IPS DF 6.9 (cell line): ENCODE data around the gene SFMBT2.

Experiments
- DNase-seq: peaks from one replicate; pipeline ENCODE4 v3.0.0-alpha.2; 2013; ENCODE audit warnings: low read depth, low spot score
- H3K27ac ChIP-seq: one replicate; pipeline ENCODE4 v1.5.1; 2013; ENCODE audit warnings: low read length, control low read depth
- H3K27me3 ChIP-seq: 2 replicates; pipeline ENCODE4 v1.6.1; 2013; ENCODE audit warnings: mild to moderate bottlenecking, low read length; ENCODE audit not compliant: control insufficient read depth, insufficient read depth
- H3K36me3 ChIP-seq: 2 replicates; pipeline ENCODE4 v1.6.1; 2013; ENCODE audit warnings: low read length; ENCODE audit not compliant: control insufficient read depth, insufficient read depth
- H3K4me1 ChIP-seq: 2 replicates; pipeline ENCODE4 v1.6.1; 2013; ENCODE audit warnings: low read length; ENCODE audit not compliant: control insufficient read depth, insufficient read depth
- H3K4me3 ChIP-seq: 2 replicates; pipeline ENCODE4 v1.5.1; 2013; ENCODE audit warnings: mild to moderate bottlenecking, low read length
- H3K9me3 ChIP-seq: 2 replicates; pipeline ENCODE4 v1.6.1; 2013; ENCODE audit warnings: low read length, inconsistent platforms; ENCODE audit not compliant: control insufficient read depth, insufficient read depth
- WGBS: extraction: QIAGEN DNeasy Blood & Tissue Kit; methylation state at CpG from one replicate; pipeline ENCODE4 v1.1.7; 2013; ENCODE audit warnings: mixed read lengths, missing lambda C conversion rate; ENCODE audit not compliant: insufficient read length, insufficient coverage; 5-methylcytosine and 5-hydroxymethylcytosine counted together

SFMBT2 gene

GRCh38 chr10:7411671-7412128 is 866 bp upstream of the SFMBT2 start:
- no CpG with 5 or more reads among the region's 38 CpGs for WGBS
- H3K27ac ChIP-seq: no peak overlapping the region
- H3K36me3 ChIP-seq: no peaks in the 10 kb centered on the region
- no peaks in the 10 kb centered on the region for H3K9me3 ChIP-seq
- peaks cover 19% of the 10 kb centered on the region for H3K27me3 ChIP-seq
- peak overlapping the region; percentile 53; the same call in 1 of the 2 replicates for H3K4me3 ChIP-seq
- peaks cover 6% of the 10 kb centered on the region for H3K4me1 ChIP-seq
- DNase-seq: no peak

GRCh38 chr10:7410301-7410861 is 453 bp downstream of the SFMBT2 start:
- peaks cover 19% of the 10 kb centered on the region for H3K27me3 ChIP-seq
- no peak overlapping the region for H3K27ac ChIP-seq
- H3K4me1 ChIP-seq: peaks cover 7% of the 10 kb centered on the region
- WGBS: no CpG with 5 or more reads among the region's 43 CpGs
- DNase-seq: no peak
- H3K4me3 ChIP-seq: peak overlapping the region; percentile 49; the same call in 1 of the 2 replicates
- H3K9me3 ChIP-seq: no peaks in the 10 kb centered on the region
- H3K36me3 ChIP-seq: no peaks in the 10 kb centered on the region

- Histone ChIP-seq H3K4me3 (peak overlapping the region; percentile 49; the same call in 1 of the 2 replicates), H3K4me1 (peaks cover 7% of the 10 kb centered on the region), H3K36me3 (no peaks in the 10 kb centered on the region), H3K9me3 (no peaks in the 10 kb centered on the region), H3K27ac (no peak overlapping the region), H3K27me3 (peaks cover 19% of the 10 kb centered on the region)
- DNase-seq: no peak
- no CpG with 5 or more reads among the region's 15 CpGs for WGBS
Measured at GRCh38 chr10:7409732-7410168, 1.1 kb downstream of the SFMBT2 start.

- Histone ChIP-seq H3K9me3 (no peaks in the 10 kb centered on the region), H3K27ac (no peak overlapping the region), H3K27me3 (peaks cover 19% of the 10 kb centered on the region), H3K36me3 (no peaks in the 10 kb centered on the region), H3K4me1 (peaks cover 7% of the 10 kb centered on the region), H3K4me3 (peak overlapping the region; percentile 49; the same call in 1 of the 2 replicates)
- DNase-seq: no peak
- WGBS: no CpG with 5 or more reads among the region's 38 CpGs
Measured at GRCh38 chr10:7409045-7409731, 1.6 kb downstream of the SFMBT2 start.

GRCh38 chr10:7408291-7409044 is 2.4 kb downstream of the SFMBT2 start:
- Histone ChIP-seq H3K36me3 (no peaks in the 10 kb centered on the region), H3K27ac (no peak overlapping the region), H3K4me1 (peaks cover 7% of the 10 kb centered on the region), H3K9me3 (no peaks in the 10 kb centered on the region), H3K4me3 (peak overlapping the region; percentile 49; the same call in 1 of the 2 replicates), H3K27me3 (peaks cover 15% of the 10 kb centered on the region)
- no peak for DNase-seq
- no CpG with 5 or more reads among the region's 65 CpGs for WGBS

- peaks cover 15% of the 10 kb centered on the region for H3K27me3 ChIP-seq
- WGBS: no CpG with 5 or more reads among the region's 77 CpGs
- no peaks in the 10 kb centered on the region for H3K36me3 ChIP-seq
- peak overlapping the region; percentile 49; the same call in 1 of the 2 replicates for H3K4me3 ChIP-seq
- H3K27ac ChIP-seq: no peak overlapping the region
- H3K4me1 ChIP-seq: peaks cover 7% of the 10 kb centered on the region
- DNase-seq: no peak
- H3K9me3 ChIP-seq: no peaks in the 10 kb centered on the region
Measured at GRCh38 chr10:7407368-7408290, 3.2 kb downstream of the SFMBT2 start.

GRCh38 chr10:7406712-7407333 is 4.0 kb downstream of the SFMBT2 start:
- H3K9me3 ChIP-seq: no peaks in the 10 kb centered on the region
- WGBS: no CpG with 5 or more reads among the region's 14 CpGs
- H3K36me3 ChIP-seq: no peaks in the 10 kb centered on the region
- DNase-seq: no peak
- H3K4me1 ChIP-seq: peaks cover 7% of the 10 kb centered on the region
- peak overlapping the region; percentile 49; the same call in 1 of the 2 replicates for H3K4me3 ChIP-seq
- H3K27me3 ChIP-seq: peaks cover 7% of the 10 kb centered on the region; the same call in 1 of the 2 replicates
- no peak overlapping the region for H3K27ac ChIP-seq

GRCh38 chr10:7405637-7406036 is 5.2 kb downstream of the SFMBT2 start:
- Histone ChIP-seq H3K9me3 (no peaks in the 10 kb centered on the region), H3K4me3 (no peak overlapping the region), H3K27ac (no peak overlapping the region), H3K27me3 (peaks cover 6% of the 10 kb centered on the region; the same call in 1 of the 2 replicates), H3K36me3 (no peaks in the 10 kb centered on the region), H3K4me1 (peaks cover 7% of the 10 kb centered on the region)
- WGBS: no CpG with 5 or more reads among the region's 4 CpGs
- DNase-seq: no peak

GRCh38 chr10:7403620-7404019 is 7.2 kb downstream of the SFMBT2 start:
- H3K4me1 ChIP-seq: peaks cover 4% of the 10 kb centered on the region; the same call in 1 of the 2 replicates

More at GRCh38 chr10:7403620-7404019, 7.2 kb downstream of the SFMBT2 start:
- no CpG with 5 or more reads among the region's 1 CpG for WGBS
- Histone ChIP-seq H3K9me3 (no peaks in the 10 kb centered on the region), H3K36me3 (no peaks in the 10 kb centered on the region), H3K27me3 (no peaks in the 10 kb centered on the region; the same call in 1 of the 2 replicates), H3K27ac (no peak overlapping the region), H3K4me3 (no peak overlapping the region)
- no peak for DNase-seq
